GM12873 (cell line): ENCODE data around the gene CREB3L1.

Source experiments
- TF ChIP-seq, protein P1 (sequence below): IDR thresholded peaks from 2 replicates; pipeline ENCODE4 v1.5.1; 2012; ENCODE audit warnings: low read depth, mild to moderate bottlenecking, moderate library complexity, low read length, control low read depth; ENCODE audit not compliant: insufficient read depth; ENCODE audit errors: missing control alignments

The CREB3L1 gene

DNA sequence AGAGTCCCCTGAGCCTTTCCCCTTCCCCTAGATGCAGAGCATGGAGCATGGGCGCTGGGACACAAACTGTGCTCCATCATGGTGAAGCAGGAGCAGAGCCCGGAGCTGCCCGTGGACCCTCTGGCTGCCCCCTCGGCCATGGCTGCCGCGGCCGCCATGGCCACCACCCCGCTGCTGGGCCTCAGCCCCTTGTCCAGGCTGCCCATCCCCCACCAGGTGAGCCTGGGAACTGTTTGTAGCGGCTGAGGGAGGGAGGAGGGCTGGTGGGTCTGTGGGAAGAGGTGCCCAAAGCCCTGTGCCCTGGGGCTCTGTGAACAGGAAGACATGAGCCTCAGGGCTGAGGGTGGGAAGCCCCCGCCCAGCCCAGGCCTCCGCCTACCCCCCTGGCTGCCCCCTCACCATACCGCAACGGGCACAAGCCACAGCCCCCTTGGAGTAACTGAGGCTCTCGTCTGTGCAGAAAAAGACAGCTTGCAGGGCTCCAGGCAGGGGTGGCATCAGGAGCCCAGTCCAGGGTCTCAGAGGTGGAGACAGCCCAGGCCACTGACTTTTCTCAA lies 30.4 kb downstream of the CREB3L1 start:
- TF ChIP-seq, protein P1, sequence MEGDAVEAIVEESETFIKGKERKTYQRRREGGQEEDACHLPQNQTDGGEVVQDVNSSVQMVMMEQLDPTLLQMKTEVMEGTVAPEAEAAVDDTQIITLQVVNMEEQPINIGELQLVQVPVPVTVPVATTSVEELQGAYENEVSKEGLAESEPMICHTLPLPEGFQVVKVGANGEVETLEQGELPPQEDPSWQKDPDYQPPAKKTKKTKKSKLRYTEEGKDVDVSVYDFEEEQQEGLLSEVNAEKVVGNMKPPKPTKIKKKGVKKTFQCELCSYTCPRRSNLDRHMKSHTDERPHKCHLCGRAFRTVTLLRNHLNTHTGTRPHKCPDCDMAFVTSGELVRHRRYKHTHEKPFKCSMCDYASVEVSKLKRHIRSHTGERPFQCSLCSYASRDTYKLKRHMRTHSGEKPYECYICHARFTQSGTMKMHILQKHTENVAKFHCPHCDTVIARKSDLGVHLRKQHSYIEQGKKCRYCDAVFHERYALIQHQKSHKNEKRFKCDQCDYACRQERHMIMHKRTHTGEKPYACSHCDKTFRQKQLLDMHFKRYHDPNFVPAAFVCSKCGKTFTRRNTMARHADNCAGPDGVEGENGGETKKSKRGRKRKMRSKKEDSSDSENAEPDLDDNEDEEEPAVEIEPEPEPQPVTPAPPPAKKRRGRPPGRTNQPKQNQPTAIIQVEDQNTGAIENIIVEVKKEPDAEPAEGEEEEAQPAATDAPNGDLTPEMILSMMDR = no peak

- TF ChIP-seq, protein P1 = peak; percentile 91
Measured at GRCh38 chr11:46308631-46309419, 31.4 kb downstream of the CREB3L1 start.

- TF ChIP-seq, protein P1 = no peak
Measured at GRCh38 chr11:46309814-46310259, 32.4 kb downstream of the CREB3L1 start.

DNA sequence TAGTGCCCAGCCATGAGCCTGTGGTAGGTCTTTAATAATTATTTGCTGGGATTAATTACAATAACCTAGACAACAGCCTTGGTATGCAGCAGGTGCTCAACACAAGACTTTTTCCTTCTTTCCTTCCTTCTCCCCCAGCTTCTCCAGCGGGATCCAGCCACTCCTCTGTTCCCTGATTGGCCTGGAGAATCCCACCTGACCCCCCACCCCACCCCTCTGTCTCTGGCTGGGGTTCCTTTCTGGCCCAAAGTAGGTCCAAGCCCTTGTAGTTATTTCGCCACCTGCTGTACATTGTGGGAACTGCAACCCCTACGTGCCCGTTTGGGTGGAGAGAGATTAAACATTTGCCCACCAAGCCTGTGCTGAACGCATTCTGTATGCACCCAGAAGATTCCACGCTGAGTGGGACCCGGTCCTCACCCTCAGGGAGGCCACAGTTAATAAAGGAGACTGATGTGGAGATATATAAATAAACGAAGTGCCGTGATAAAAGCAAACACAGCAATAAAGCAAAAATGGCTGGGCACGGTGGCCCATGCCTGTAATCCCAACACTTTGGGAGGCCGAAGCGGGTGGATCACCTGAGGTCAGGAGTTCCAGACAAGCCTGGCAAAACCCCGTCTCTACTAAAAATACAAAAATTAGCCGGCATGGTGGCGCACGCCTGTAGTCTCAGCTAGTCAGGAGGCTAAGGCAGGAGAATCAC lies 37.7 kb downstream of the CREB3L1 start:
- TF ChIP-seq, protein P1 = peak; percentile 93

DNA sequence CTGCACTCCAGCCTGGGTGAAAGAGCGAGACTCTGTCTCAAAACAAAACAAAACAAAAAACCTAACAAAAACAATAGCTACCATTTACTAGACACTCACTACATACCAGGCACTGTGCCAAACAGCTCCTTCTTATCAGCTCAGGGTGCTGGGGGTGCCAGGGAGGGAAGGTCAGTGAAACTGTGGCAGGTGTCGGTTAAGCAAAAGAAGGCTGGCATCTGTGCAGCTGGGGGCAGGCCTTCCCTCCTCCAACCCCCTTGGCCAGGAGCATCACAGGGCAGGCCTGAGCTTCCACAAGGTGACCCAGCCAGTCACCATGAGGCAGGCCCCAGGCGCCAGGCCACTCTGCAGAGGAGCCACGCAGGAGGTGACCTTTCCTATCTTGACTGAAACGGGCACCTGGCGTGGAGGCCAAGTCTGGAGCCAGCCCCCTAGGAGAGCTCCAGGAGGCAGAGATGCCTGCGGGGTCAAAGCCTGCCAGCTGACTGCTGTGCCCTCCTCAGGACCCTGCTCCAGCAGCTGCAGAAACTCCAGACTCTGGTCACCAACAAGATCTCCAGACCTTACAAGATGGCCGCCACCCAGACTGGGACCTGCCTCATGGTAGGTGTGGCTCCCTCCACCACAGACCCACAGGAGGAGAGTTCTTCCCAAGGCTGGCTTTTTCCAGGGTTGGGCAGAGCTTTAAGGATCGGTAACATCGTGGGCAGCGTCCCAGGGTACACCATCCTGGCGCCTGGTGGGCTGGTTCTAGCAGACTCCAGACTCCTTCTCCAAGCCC lies 38.5 kb downstream of the CREB3L1 start:
- TF ChIP-seq, protein P1 = no peak

GRCh38 chr11:46319074-46319453 lies 41.6 kb downstream of the CREB3L1 start:
- TF ChIP-seq, protein P1 = no peak
